Liver (tissue), 9 donors: ENCODE data around the gene DCC. TPM values are rescaled to one million over a fixed set of nuclear protein-coding genes. Genes with fewer than 3 reads are reported as not detected.

Experiments
- DNase-seq: peaks from one replicate; pipeline ENCODE4 v3.0.0-alpha.2; 2017; ENCODE audit warnings: low spot score
- H3K27ac ChIP-seq, 2 donors: one replicate each; pipeline ENCODE4 v1.7.0; 2013; ENCODE audit warnings: inconsistent platforms in 2 of 2, low read length in 2 of 2, control low read depth in 1 of 2, low read depth in 1 of 2, mild to moderate bottlenecking in 1 of 2
- H3K27me3 ChIP-seq, 4 donors: one replicate each; pipeline versions ENCODE4 v1.6.1 to v1.7.0; 2013; ENCODE audit warnings: low read length in 3 of 4, inconsistent platforms in 1 of 4, mild to moderate bottlenecking in 1 of 4, moderate library complexity in 1 of 4; ENCODE audit not compliant: control insufficient read depth in 4 of 4, insufficient read depth in 4 of 4
- H3K36me3 ChIP-seq, 4 donors: one replicate each; pipeline versions ENCODE4 v1.6.1 to v1.7.0; 2013; ENCODE audit warnings: low read length in 3 of 4, mild to moderate bottlenecking in 3 of 4, low read depth in 1 of 4, moderate library complexity in 1 of 4; ENCODE audit not compliant: control insufficient read depth in 4 of 4, insufficient read depth in 3 of 4
- H3K4me1 ChIP-seq, 4 donors: one replicate each; pipeline versions ENCODE4 v1.6.1 to v1.7.0; 2013; ENCODE audit warnings: low read length in 3 of 4, mild to moderate bottlenecking in 3 of 4, moderate library complexity in 1 of 4; ENCODE audit not compliant: control insufficient read depth in 4 of 4, insufficient read depth in 4 of 4
- H3K4me3 ChIP-seq, 3 donors: one replicate each; pipeline versions ENCODE4 v1.6.1 to v1.7.0; 2013; ENCODE audit warnings: low read length in 3 of 3, control low read depth in 1 of 3, low read depth in 1 of 3, mild to moderate bottlenecking in 1 of 3
- H3K9ac ChIP-seq, 2 donors: one replicate each; pipeline ENCODE4 v1.7.0; 2013; ENCODE audit warnings: low read length in 2 of 2, mild to moderate bottlenecking in 2 of 2, moderate library complexity in 2 of 2, control low read depth in 1 of 2, low read depth in 1 of 2
- H3K9me3 ChIP-seq, 4 donors: one replicate each; pipeline versions ENCODE4 v1.6.1 to v1.7.0; 2013; ENCODE audit warnings: low read length in 3 of 4; ENCODE audit not compliant: control insufficient read depth in 4 of 4
- EGR1 ChIP-seq, 2 donors: IDR thresholded peaks; 2 replicates each; pipeline ENCODE4 v1.6.1; 2016 to 2018; ENCODE audit warnings: antibody characterized with exemption in 2 of 2, low read depth in 2 of 2
- FOXA1 ChIP-seq: IDR thresholded peaks from 2 replicates; pipeline ENCODE4 v1.6.1; 2016; ENCODE audit warnings: antibody characterized with exemption
- FOXA2 ChIP-seq: IDR thresholded peaks from 2 replicates; pipeline ENCODE4 v1.6.1; 2016; ENCODE audit warnings: antibody characterized with exemption
- GABPA ChIP-seq, 2 donors: IDR thresholded peaks in 1 of 2; conservative IDR thresholded peaks in 1 of 2; 2 replicates each; pipeline ENCODE4 v1.6.1; 2016; ENCODE audit warnings: antibody characterized with exemption in 2 of 2, mild to moderate bottlenecking in 1 of 2, moderate library complexity in 1 of 2
- HNF4A ChIP-seq, 2 donors: conservative IDR thresholded peaks; 2 replicates each; pipeline ENCODE4 v1.6.1; 2016; ENCODE audit warnings: antibody characterized with exemption in 2 of 2, mild to moderate bottlenecking in 2 of 2
- HNF4G ChIP-seq: IDR thresholded peaks from 2 replicates; pipeline ENCODE4 v1.6.1; 2016; ENCODE audit warnings: antibody characterized with exemption
- JUND ChIP-seq, 2 donors: IDR thresholded peaks; 2 replicates each; pipeline ENCODE4 v1.6.1; 2016; ENCODE audit warnings: antibody characterized with exemption in 2 of 2
- NR2F2 ChIP-seq: IDR thresholded peaks from 2 replicates; pipeline ENCODE4 v1.6.1; 2016; ENCODE audit warnings: antibody characterized with exemption
- RAD21 ChIP-seq, 2 donors: IDR thresholded peaks; 2 replicates each; pipeline ENCODE4 v1.6.1; 2016; ENCODE audit warnings: antibody characterized with exemption in 2 of 2, mild to moderate bottlenecking in 2 of 2
- REST ChIP-seq: IDR thresholded peaks from 2 replicates; pipeline ENCODE4 v1.6.1; 2016; ENCODE audit warnings: antibody characterized with exemption, mild to moderate bottlenecking
- RXRA ChIP-seq, 2 donors: IDR thresholded peaks; 2 replicates each; pipeline ENCODE4 v1.6.1; 2017 to 2018; ENCODE audit warnings: antibody characterized with exemption in 2 of 2, mild to moderate bottlenecking in 1 of 2
- SP1 ChIP-seq: IDR thresholded peaks from 2 replicates; pipeline ENCODE4 v1.6.1; 2018; ENCODE audit warnings: antibody characterized with exemption, mild to moderate bottlenecking
- TAF1 ChIP-seq: conservative IDR thresholded peaks from 2 replicates; pipeline ENCODE4 v1.6.1; 2016; ENCODE audit warnings: antibody characterized with exemption, mild to moderate bottlenecking
- YY1 ChIP-seq: IDR thresholded peaks from 2 replicates; pipeline ENCODE4 v1.6.1; 2016; ENCODE audit warnings: antibody characterized with exemption, mild to moderate bottlenecking
- ZBTB33 ChIP-seq: IDR thresholded peaks from 2 replicates; pipeline ENCODE4 v1.6.1; 2016; ENCODE audit warnings: antibody characterized with exemption
- WGBS: extraction: QIAGEN DNeasy Blood & Tissue Kit; methylation state at CpG from one replicate; pipeline ENCODE4 v1.1.7; 2013; 5-methylcytosine and 5-hydroxymethylcytosine counted together
- polyA plus RNA-seq, 2 donors: library from polyadenylated mRNA; stranded (reverse) in 1 of 2; unstranded in 1 of 2; fragments of 200-250 nt in 1 of 2; fragments of >200 nt in 1 of 2; fragmentation: Nextera tagmentation in 1 of 2; extraction: Ambion mirVana in 1 of 2; gene quantifications; one replicate each; pipeline versions ENCODE4 v1.2.1 to v1.2.3, GENCODE V29; 2013 to 2015
- total RNA-seq, 2 donors: library from RNA; depleted of rRNA; stranded (reverse); fragments of >200 nt; gene quantifications; one replicate each; pipeline ENCODE4 v1.2.3, GENCODE V29; 2014
- TF ChIP-seq, protein P1 (sequence below): fragments of 150-350 bp; IDR thresholded peaks from 2 replicates; pipeline ENCODE4 v1.5.1; 2017; ENCODE audit warnings: improper control_type of control experiment, low read depth, low read length; ENCODE audit not compliant: missing input control
- TF ChIP-seq, protein P2 (sequence below): IDR thresholded peaks from 2 replicates; pipeline ENCODE4 v1.6.1; 2016; ENCODE audit warnings: antibody characterized with exemption
- TF ChIP-seq, protein P3 (sequence below): IDR thresholded peaks from 2 replicates; pipeline ENCODE4 v1.6.1; 2016; ENCODE audit warnings: antibody characterized with exemption
- donor health status: healthy.
- donor health status: healthy.
- donor health status: healthy.
- donor health status: healthy.
- donor health status: healthy.

The DCC gene
- total and polyA plus RNA-seq, 4 donors, result under 0.01 to 0.03 TPM; not detected in 2

GRCh38 chr18:53503914-53504441 lies 1164.0 kb downstream of the DCC start:
- Histone ChIP-seq H3K9ac (no peak overlapping the region), H3K27ac (no peak overlapping the region), H3K9me3 (no peaks in the 10 kb centered on the region), H3K4me1 (no peaks in the 10 kb centered on the region), H3K36me3 (no peaks in the 10 kb centered on the region), H3K4me3 (no peak overlapping the region), H3K27me3 (no peaks in the 10 kb centered on the region)
- no peak for DNase-seq
- 73% methylated on average over 7 of the region's 7 CpGs for WGBS
- TF ChIP-seq, protein P1, sequence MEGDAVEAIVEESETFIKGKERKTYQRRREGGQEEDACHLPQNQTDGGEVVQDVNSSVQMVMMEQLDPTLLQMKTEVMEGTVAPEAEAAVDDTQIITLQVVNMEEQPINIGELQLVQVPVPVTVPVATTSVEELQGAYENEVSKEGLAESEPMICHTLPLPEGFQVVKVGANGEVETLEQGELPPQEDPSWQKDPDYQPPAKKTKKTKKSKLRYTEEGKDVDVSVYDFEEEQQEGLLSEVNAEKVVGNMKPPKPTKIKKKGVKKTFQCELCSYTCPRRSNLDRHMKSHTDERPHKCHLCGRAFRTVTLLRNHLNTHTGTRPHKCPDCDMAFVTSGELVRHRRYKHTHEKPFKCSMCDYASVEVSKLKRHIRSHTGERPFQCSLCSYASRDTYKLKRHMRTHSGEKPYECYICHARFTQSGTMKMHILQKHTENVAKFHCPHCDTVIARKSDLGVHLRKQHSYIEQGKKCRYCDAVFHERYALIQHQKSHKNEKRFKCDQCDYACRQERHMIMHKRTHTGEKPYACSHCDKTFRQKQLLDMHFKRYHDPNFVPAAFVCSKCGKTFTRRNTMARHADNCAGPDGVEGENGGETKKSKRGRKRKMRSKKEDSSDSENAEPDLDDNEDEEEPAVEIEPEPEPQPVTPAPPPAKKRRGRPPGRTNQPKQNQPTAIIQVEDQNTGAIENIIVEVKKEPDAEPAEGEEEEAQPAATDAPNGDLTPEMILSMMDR, result no peak
- TF ChIP-seq SP1 (no peak), REST (no peak), NR2F2 (no peak), FOXA2 (no peak), HNF4A (conservative IDR thresholded peaks at IDR 0.05) (no peak), EGR1 (IDR thresholded peaks at IDR 0.05; ENCODE audit: low read depth in 2 of 2) (no peak), HNF4G (no peak), YY1 (no peak), ZBTB33 (no peak), TAF1 (no peak), RAD21 (IDR thresholded peaks at IDR 0.05) (no peak), JUND (IDR thresholded peaks at IDR 0.05) (no peak), RXRA (IDR thresholded peaks at IDR 0.05) (no peak), GABPA (IDR thresholded peaks at IDR 0.05 in 1 of 2, conservative IDR thresholded peaks at IDR 0.05 in 1 of 2) (no peak), FOXA1 (no peak)
- TF ChIP-seq, protein P2, sequence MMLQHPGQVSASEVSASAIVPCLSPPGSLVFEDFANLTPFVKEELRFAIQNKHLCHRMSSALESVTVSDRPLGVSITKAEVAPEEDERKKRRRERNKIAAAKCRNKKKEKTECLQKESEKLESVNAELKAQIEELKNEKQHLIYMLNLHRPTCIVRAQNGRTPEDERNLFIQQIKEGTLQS, result no peak
- TF ChIP-seq, protein P3, sequence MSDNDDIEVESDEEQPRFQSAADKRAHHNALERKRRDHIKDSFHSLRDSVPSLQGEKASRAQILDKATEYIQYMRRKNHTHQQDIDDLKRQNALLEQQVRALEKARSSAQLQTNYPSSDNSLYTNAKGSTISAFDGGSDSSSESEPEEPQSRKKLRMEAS, result no peak
